HG03196 (cell line): Measurements from ENCODE around the gene SFSWAP.
"Not testable (repeated sequence)": the region's sequence is repeated elsewhere in the genome, so short reads cannot be mapped to it uniquely, and the experiment has no call there.

Experiments
- ATAC-seq: cut with Tn5 transposase; IDR thresholded peaks from one replicate; pipeline ENCODE4 v1.9.1; 2021; ENCODE audit not compliant: unreplicated experiment

SFSWAP gene

DNA sequence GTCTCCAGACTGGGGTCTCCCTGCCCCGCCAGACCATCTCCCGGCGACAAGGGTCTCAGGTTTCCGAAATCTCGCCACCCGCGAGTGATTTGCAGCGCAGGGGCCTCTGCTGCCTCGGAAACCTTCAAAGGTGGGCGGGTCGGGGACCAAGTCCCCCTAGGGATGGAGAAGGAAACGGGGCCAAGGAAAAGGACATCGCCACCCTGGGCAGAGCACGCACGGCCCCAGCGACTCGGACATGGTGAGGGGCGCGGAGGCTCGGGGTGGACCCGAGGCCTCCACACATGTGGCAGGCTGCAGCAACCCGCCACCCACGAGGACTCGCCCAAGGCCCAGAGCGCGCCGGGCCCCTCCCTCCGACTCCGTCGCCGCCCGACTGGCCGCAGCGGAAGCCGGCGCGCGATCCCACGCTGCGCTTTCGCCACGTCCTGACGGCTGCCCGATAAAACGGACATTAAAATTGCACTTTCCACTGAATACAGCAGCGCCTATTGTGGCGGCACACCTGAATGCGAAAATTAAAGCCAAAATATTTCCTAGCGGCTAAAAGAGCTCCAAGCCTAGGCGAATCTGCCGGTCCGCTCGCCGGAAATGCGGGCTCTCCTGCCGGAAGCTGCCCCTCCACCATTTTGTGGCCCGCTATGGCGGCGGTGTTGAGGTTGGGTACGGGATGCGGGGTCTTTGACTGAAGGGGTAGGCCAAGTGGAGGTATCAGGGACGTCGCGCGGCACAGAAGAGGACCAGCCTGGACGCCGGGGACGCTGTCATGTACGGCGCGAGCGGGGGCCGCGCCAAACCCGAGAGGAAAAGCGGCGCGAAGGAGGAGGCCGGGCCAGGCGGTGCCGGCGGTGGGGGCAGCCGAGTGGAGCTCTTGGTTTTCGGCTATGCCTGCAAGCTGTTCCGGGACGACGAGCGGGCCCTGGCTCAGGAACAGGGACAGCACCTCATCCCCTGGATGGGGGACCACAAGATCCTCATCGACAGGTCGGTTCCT, at the start of gene SFSWAP:
Gene SFSWAP (plus strand): TSS at position 627 of the 994 bp plus-strand sequence. CDS start 140 bp downstream, at position 767.
- peak; percentile 88 for ATAC-seq

DNA sequence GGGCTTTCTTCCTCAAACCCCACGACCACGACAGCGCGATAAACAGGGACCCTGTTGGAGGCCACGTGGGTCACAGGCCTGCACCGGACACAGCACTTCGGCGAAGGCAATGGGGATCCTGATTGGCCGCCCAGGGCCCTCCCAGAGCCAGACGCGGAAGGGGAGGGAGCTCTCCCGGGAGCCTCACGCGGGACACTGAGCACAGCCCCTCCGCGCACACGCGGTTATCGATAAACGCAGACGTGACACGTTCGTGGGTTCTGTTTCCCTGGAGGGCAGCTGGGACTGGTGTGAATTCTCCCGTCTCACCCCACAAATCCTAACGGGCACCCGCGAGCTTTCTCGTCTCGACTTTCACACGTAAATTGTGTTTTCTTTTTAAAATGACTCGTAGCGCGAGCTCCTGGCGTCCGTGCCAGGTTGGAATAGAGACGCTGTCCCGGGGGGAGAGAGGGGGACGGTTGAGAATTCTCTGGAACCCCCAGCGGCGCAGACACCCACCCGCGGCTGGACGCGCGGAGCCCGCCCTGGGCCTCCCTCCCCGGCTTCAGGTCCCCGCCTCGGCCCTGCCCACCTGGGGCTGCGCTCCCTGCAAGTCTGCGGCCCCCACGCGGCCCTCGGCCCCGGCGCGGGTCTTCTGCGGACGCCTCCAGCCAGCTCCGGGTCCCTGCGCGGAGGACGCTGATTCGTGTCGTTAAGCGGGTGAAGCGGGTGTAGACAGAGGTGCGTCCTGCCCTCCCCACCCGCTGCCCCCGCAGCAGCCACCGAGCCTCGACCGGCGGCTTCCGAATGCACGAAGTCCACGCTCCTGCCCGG, 49.5 kb upstream of the SFSWAP start:
- ATAC-seq: not testable (repeated sequence)

DNA sequence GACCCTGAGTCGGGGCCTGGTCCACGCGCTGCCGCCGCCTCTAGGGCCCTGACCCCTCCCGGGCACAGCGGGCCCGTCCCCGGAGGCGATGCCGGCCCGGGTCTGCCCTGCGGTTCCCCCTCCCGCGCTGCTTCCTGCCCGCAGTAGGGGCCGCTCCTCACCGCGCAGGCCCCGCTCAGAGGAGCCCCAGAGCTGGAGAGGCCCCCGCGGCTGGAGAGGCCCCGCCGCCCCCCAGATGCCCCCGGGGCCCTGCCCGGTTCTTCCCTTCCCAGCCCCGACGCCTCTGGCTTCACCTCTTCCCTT, 49.0 kb upstream of the SFSWAP start:
- ATAC-seq: not testable (repeated sequence)

DNA sequence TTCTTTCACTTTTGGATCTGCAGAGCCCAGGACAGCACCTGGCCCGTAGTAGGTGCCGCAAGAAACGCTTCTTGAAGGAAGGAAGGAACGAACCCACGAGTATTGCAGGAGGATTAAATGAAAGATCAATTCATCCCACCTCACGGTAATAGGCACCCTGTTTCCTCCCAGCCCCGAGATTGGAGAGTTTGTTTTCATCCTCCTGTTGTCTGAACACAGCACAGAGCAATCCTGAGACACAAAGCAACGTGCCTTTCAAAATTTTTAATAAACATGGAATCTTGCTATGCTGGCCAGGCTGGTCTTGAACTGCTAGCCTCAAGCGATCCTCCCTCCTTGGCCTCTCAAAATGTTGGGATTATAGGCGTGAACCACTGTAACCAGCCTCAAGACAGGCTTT, 48.5 kb upstream of the SFSWAP start:
- ATAC-seq: not testable (repeated sequence)

DNA sequence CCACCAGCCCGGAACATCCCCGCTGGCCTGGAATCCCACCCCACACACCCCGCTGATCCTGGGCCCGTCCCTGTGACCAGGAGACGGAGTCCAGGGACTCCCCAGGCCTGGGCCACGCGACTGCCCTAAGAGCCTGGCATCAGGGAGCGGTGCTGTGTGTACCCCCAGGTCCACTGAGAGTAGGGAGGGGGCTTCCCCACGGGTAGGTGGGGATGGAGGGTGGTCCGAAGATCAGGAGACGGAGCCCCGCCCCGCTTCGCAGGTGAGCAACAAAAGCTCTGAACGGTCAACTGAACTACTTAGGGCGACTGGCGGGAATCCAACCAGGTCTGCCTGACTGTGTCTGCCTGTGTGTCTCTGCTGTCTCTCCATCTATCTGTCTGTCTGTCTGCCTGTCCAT, 45.2 kb upstream of the SFSWAP start:
- ATAC-seq: not testable (repeated sequence)

DNA sequence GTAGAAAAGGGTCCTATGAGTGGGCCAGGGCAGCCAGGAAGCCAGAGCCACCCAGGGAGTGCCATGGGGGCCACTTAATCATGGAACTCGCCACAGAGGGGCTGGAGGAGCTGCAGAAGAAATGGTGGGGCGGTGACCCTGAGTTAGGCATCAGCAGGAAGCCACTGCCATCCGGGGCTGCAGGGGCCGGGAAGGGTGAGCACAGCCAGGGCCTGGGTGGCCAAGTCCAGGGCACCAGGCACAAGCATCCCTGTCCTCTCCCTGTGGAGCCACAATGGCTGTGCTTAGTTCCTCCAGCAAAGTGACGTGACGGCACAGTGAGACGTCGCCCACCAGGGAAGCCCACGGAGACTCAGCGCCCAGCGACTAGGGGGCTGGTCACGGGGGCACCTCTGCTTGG, 44.4 kb upstream of the SFSWAP start:
- ATAC-seq: not testable (repeated sequence)

DNA sequence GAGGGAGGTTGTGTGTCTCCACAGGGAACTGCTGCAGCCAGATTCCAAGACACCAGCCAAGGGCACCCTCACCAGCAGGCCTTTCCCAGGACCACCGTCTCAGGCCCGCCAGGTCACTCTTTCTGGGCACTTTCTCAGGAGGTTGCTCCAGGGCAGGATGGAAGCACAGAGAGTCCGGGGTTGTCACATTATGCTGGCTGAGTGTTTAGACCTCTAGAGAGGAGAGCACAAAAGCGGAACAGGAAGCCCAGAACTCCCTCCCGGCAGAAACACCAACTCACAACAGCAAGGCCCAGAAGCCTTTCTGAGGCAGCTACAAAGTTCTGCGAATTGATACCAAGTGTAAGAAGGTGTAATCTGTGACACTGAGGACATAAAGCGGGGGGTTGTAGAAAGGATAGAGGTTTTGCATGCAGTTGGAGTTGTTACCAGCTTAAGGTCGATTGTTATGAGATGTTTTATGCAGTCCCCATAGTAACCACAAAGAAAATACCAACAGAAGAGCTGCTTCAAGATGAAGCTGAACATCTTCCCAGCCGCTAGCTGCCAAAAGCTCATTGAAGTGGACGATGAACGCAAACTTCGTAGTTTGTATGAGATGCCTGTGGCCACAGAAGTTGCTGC, 43.8 kb upstream of the SFSWAP start:
- not testable (repeated sequence) for ATAC-seq

DNA sequence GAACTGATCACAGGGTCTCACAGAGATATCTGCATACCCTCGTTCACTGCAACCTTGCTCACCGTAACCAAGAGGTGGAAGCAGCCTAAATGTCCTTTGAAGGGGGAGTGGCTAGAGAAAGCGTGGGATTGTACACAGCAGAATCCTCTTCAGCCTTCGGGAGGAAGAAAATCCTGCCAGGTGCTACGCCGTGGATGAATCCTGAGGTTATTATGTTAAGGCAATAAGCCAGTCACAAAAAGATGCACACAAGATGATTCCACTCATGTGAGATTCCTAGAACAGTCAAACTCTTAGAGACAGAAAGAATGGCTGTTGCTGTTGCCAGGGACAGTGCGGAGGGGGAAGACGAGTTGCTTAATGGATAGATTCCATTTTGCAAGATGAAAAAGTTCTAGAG, 39.6 kb upstream of the SFSWAP start:
- ATAC-seq: no peak

DNA sequence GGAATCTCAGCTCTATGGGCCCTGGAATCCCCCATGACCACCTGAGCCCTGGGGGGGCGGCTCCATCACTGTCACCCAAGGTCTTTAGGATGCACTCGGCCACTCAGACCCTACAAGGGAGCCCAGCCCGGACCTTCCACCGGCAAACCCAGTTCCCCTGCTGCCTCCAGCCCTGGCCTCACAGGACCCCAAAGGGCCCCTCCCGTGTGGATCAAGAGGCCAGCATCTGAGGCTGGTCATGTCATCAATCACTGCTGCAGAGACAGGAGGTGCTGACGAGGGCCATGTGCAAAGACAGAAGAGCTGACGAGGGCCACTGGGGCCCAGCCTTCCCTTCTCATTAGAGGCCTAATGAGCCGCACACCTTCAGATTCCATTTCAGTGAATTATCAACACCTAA, 39.0 kb upstream of the SFSWAP start:
- ATAC-seq: no peak

DNA sequence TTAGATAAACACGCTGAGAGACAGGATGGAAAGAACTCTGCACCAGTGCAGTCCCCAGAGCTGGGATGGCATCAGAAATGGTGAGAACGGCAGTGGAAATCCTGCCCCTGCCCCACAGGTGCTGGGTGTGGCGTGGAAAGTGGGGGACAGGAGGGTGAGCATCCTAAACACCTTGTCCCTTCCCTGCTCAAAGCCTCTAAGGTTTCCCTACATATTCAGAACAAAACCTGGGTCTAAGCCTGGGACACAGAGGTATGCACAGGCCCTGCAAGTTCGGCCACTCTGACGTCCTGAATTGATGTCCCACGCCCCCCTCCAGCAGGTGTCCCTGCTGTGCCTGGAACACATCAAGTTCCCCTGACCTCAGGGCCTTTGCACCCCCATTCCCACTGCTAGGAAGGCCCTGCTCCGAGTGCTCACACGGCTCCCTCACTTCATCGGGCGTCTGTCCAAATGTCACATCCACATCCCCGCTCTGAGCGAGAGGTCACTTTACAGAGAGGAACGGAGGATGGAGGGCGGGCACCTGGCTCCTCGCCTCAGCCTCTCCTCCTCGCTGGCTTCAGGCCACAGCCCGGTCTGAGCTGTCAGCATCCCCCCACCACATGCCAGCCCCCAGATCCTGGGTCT, 38.5 kb upstream of the SFSWAP start:
- ATAC-seq: no peak

DNA sequence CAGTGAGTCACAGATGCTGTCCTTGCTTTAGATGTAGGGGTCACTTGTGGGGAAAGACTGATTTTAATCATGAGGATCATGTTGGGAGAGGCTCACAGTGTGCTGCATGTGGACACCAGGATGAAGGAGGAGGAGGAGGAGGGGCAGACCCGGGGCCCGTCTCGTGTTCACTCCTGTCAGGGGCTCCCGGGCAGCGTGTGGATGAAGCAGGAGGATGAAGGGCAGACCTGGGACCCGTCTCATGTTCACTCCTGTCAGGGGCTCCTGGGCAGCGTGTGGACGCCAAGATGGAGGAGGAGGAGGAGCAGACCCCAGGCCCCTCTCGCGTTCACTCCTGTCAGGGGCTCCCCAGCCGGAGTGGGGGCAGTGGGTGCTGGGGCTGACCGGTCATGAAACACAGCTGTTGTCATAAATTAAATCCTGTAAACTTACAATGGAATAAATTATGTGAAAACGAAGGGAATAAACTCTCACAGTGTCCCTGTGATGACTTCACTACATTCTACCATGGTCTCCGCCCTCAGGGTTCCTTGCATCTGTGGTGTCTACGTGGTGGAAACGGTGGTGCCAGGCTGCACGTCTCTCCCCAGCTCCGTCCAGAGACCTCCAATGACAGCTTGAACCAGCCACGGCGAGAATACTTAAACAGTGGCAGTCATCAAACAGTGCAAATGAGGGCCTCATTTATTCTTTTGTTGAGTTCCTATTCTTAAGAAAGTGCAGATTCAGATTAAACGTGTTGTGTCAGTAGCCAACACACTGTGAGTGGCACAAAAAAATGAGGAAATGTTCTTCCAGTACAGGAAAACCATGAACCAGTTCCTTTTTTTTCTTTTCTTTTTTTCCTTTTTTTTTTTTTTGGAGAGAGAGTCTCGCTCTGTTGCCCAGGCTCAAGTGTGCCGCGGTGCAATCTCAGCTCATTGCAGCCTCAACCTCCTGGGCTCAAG, 37.7 kb upstream of the SFSWAP start:
- ATAC-seq: no peak

DNA sequence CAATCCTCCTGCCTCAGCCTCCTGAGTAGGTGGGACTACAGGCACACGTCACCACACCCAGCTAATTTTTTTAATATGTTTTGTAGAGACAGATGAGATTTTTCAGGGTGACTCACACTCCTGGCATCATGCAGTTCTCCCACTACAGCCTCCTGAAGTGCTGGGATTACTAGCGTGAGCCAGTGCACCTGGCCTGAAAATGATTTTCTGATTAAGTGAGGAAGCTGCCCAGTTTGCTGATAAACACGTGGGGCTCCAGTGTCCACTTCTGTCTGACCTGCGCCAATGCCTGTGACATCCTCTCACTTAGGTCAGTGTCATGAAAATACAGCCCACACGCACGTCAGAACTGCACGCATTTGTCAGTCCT, 37.0 kb upstream of the SFSWAP start:
- no peak for ATAC-seq

DNA sequence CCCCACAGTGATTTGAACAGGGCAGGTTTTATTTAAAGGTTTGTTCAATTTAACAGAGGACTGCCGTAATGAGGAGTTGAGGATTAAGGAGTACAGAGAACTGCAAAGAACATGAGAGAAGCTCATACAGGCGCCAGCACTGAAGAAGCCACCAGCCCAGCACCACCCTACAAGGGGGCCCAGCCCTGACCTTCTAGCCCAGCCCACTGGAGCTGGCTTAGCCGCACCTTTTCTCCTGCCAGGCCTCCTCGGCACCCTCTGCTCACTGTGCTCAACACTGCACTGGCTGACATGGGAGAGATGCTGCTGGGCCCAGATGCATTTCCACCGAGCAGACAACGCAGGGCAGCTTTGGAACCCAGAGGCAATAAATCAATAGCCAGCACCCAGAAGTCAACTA, 36.5 kb upstream of the SFSWAP start:
- no peak for ATAC-seq

DNA sequence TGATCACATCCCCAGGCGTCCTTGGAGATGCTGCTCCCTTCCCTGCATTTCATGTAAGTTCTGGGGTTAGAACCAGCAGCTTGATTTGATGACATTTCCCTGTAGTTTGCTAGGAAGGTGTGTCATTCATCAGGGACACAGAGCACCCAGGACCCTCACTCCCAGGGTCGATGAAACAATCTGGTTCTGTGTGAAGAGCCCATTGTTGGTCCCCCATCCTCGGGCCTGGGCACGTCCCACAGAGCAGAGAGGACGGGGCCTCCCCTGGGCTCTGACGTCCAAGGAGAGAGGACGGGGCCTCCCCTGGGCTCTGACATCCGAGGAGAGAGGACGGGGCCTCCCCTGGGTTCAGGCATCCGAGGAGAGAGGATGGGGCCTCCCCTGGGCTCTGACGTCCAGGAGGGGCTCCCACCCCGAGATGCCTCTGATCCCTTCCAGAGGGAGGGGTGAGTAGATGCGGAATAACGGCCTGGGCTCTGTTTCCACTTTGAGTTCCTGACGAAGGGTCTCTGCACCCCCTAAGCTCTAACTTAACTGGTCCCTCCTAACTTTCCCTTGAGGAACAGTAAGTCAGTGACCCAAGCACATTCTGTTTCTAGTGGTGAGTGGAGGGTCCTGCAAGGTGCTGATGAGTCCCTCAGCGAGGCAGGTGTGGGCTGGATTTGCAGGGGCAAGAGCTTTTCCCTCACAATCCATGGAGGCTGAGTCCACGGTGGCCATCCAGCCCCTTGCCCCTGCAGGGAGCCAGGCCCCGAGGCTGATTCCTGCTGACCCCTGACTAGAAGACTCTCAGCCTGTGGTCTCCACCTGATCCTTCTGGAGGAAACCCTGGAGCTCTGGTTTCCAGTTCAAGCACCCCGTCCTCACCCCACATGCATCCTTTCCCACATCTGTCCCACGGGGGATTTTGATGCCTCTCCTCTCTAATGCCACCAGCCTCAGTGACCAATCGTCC, 35.5 kb upstream of the SFSWAP start:
- no peak for ATAC-seq

DNA sequence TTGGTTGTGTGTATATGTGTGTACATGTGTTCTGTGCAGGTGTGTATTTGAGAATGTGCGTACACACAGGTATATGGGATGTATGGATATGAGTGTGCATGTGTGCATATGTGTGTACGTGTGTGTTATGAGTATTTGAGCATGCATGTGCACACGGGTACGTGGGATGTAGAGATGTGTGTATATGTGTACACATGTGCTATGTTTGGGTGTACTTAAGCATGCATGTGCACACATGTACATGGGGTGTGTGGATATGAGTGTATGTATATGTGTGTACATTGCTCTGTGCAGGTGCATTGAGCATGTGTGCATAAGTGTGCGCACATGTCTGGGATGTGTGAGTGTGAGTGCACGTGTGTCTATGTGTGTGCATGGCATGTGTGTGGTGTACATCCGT, 34.3 kb upstream of the SFSWAP start:
- ATAC-seq: no peak

DNA sequence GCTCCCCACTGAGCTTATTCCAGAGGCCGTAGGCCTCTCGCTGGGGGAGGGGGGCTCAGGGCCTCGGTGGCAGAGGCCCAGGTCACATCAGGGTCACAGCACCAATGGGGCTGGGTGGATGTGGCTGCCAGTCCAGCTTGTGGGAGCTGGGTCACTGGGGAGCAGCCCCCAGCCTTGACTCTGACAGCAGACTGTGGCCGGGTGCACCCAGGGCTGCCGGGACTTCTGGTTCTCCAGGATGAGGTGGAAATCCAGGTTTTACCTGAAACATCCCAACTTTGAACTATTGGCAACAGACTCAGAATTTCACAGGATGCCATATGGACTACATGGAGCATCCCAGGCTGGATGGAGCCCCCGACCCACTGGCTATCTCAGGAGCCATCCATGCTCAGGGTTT, 33.8 kb upstream of the SFSWAP start:
- ATAC-seq: not testable (repeated sequence)

DNA sequence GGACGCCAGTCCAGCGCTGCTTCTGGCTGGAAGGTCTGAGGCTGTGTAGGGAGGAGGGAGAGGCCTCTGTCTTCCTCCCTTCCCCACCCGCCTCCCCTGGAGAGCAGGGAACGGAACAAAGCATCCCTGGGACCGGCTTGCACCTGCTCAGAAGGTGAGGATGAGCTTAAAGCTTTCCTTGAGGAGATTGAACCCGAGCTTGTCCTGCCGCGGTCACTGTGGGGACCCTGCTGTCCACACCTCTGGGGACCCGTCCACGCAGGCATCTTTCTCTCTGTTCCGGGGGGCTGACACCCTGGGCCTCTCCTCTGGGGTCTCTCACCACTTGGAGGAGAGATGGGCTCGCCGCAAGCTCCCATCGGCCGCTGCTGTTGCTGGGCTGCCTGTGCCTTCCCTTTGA, 33.2 kb upstream of the SFSWAP start:
- no peak for ATAC-seq

DNA sequence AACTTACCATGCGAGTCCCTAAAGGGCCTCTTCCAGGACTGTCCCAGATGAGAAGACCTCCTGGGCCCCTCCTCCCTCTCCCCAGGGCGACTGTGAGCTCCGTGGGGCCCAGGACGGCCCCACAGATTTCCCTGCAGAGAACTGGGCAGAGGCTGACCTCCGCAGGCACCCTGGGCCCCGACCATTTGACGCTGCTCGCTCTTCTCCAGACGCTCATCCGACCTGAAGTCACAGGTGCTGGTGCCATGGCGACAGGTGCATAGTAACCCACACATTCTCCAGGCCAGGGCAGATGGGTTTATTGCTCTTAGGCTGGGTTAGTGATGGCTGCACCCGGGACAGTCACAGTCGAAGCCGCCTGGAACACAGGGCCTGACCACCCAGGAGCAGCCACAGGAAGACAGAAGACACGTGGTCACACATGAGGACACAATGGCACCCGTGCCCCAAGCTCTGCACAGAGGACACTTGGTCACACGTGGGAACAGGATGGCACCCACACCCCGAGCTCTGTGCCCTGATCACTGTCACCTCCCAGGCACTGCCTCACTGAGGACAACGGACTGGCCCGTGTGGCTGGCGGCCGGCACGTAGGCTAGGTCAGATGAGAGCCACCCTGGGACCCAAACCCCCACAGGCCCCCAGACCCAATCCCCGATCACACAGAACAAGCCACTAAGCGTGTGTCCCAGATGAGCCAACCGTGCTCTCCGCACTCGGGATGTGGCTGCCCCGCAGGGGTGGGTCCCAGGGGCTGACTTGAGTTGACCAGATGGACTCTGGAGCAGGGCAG, 32.3 kb upstream of the SFSWAP start:
- not testable (repeated sequence) for ATAC-seq
